LoVo (cell line): ENCODE results near the gene NRXN3.

ENCODE experiments used
- DNase-seq: peaks from one replicate; pipeline ENCODE4 v3.0.0-alpha.2; 2016; ENCODE audit warnings: low spot score

Gene NRXN3

GRCh38 chr14:79820866-79821535 is 1650.8 kb downstream of the NRXN3 start:
- no peak for DNase-seq

- DNase-seq = no peak
Observed at GRCh38 chr14:79822034-79822433, 1651.9 kb downstream of the NRXN3 start.

- no peak for DNase-seq
Observed at GRCh38 chr14:79825046-79825521, 1654.9 kb downstream of the NRXN3 start.

GRCh38 chr14:79826362-79826761 is 1656.2 kb downstream of the NRXN3 start:
- no peak for DNase-seq

GRCh38 chr14:79829405-79830166 is 1659.4 kb downstream of the NRXN3 start:
- DNase-seq = no peak

GRCh38 chr14:79831195-79831892 is 1661.2 kb downstream of the NRXN3 start:
- no peak for DNase-seq

- no peak for DNase-seq
Observed at GRCh38 chr14:79833781-79834180, 1663.6 kb downstream of the NRXN3 start.

GRCh38 chr14:79834868-79835267 is 1664.7 kb downstream of the NRXN3 start:
- DNase-seq = no peak

GRCh38 chr14:79836577-79836976 is 1666.4 kb downstream of the NRXN3 start:
- DNase-seq = no peak

- DNase-seq = no peak
Observed at GRCh38 chr14:79837699-79838098, 1667.5 kb downstream of the NRXN3 start.

GRCh38 chr14:79840103-79840502 is 1669.9 kb downstream of the NRXN3 start:
- DNase-seq = no peak

GRCh38 chr14:79840831-79841230 is 1670.7 kb downstream of the NRXN3 start:
- no peak for DNase-seq

- DNase-seq = no peak
Observed at GRCh38 chr14:79841433-79841832, 1671.3 kb downstream of the NRXN3 start.

GRCh38 chr14:79842270-79842669 is 1672.1 kb downstream of the NRXN3 start:
- DNase-seq = no peak

- DNase-seq = no peak
Observed at GRCh38 chr14:79852950-79853744, 1683.0 kb downstream of the NRXN3 start.

GRCh38 chr14:79855789-79856188 is 1685.6 kb downstream of the NRXN3 start:
- no peak for DNase-seq

GRCh38 chr14:79856381-79856780 is 1686.2 kb downstream of the NRXN3 start:
- no peak for DNase-seq

GRCh38 chr14:79861111-79861510 is 1690.9 kb downstream of the NRXN3 start:
- DNase-seq = no peak

- DNase-seq = no peak
Observed at GRCh38 chr14:79862045-79862444, 1691.9 kb downstream of the NRXN3 start.

- no peak for DNase-seq
Observed at GRCh38 chr14:79871136-79871535, 1701.0 kb downstream of the NRXN3 start.

GRCh38 chr14:79878229-79878628 is 1708.1 kb downstream of the NRXN3 start:
- no peak for DNase-seq

- DNase-seq = no peak
Observed at GRCh38 chr14:79878785-79879184, 1708.6 kb downstream of the NRXN3 start.
